ENCODE data around the gene ERC2.

ERC2 gene

GRCh38 chr3:55934771-55935170 lies 533.5 kb downstream of the ERC2 start:
- no peak for DNase-seq (ENCODE audit: low read depth in 2 of 2)

GRCh38 chr3:55929154-55929869 lies 539.0 kb downstream of the ERC2 start:
- no peak for DNase-seq (ENCODE audit: low read depth in 2 of 2)

GRCh38 chr3:55923626-55924025 lies 544.6 kb downstream of the ERC2 start:
- DNase-seq (ENCODE audit: low read depth in 2 of 2) = no peak

GRCh38 chr3:55923207-55923606 lies 545.1 kb downstream of the ERC2 start:
- no peak for DNase-seq (ENCODE audit: low read depth in 2 of 2)

- no peak for DNase-seq (ENCODE audit: low read depth in 2 of 2)
Measured at GRCh38 chr3:55912880-55913279, 555.4 kb downstream of the ERC2 start.

GRCh38 chr3:55911266-55911665 lies 557.0 kb downstream of the ERC2 start:
- DNase-seq (ENCODE audit: low read depth in 2 of 2) = no peak

- no peak for DNase-seq (ENCODE audit: low read depth in 2 of 2)
Measured at GRCh38 chr3:55910543-55910942, 557.7 kb downstream of the ERC2 start.

GRCh38 chr3:55909373-55909772 lies 558.9 kb downstream of the ERC2 start:
- no peak for DNase-seq (ENCODE audit: low read depth in 2 of 2)

GRCh38 chr3:55907616-55908015 lies 560.7 kb downstream of the ERC2 start:
- DNase-seq (ENCODE audit: low read depth in 2 of 2) = no peak

GRCh38 chr3:55906896-55907295 lies 561.4 kb downstream of the ERC2 start:
- no peak for DNase-seq (ENCODE audit: low read depth in 2 of 2)

GRCh38 chr3:55904716-55905115 lies 563.6 kb downstream of the ERC2 start:
- DNase-seq (ENCODE audit: low read depth in 2 of 2) = no peak

- no peak for DNase-seq (ENCODE audit: low read depth in 2 of 2)
Measured at GRCh38 chr3:55903680-55904079, 564.6 kb downstream of the ERC2 start.

GRCh38 chr3:55902221-55902900 lies 565.9 kb downstream of the ERC2 start:
- DNase-seq (ENCODE audit: low read depth in 2 of 2) = no peak

GRCh38 chr3:55899887-55900286 lies 568.4 kb downstream of the ERC2 start:
- DNase-seq (ENCODE audit: low read depth in 2 of 2) = no peak

- DNase-seq (ENCODE audit: low read depth in 2 of 2) = no peak
Measured at GRCh38 chr3:55897573-55898224, 570.6 kb downstream of the ERC2 start.

- DNase-seq (ENCODE audit: low read depth in 2 of 2) = no peak
Measured at GRCh38 chr3:55895897-55896566, 572.2 kb downstream of the ERC2 start.

- no peak for DNase-seq (ENCODE audit: low read depth in 2 of 2)
Measured at GRCh38 chr3:55894605-55895004, 573.7 kb downstream of the ERC2 start.

GRCh38 chr3:55893045-55893664 lies 575.1 kb downstream of the ERC2 start:
- DNase-seq (ENCODE audit: low read depth in 2 of 2) = no peak

- no peak for DNase-seq (ENCODE audit: low read depth in 2 of 2)
Measured at GRCh38 chr3:55891106-55891505, 577.2 kb downstream of the ERC2 start.

GRCh38 chr3:55888282-55888885 lies 579.9 kb downstream of the ERC2 start:
- no peak for DNase-seq (ENCODE audit: low read depth in 2 of 2)

GRCh38 chr3:55885721-55886120 lies 582.5 kb downstream of the ERC2 start:
- DNase-seq (ENCODE audit: low read depth in 2 of 2) = no peak

All from stimulated activated CD4-positive, alpha-beta T cell treated with anti-CD3 and anti-CD28 coated beads, Interleukin-1b, Interleukin-23, amount 100 ng/mL, for 4 hours (primary cell).